ENCODE data around the gene MAGI2. TPM values are rescaled to one million over a fixed set of nuclear protein-coding genes. Genes with fewer than 3 reads are reported as not detected.

Gene MAGI2
- total and polyA plus RNA-seq, 2 experiments from 2014 or later = 16.8 to 24.7 TPM

- TF ChIP-seq, protein P1, sequence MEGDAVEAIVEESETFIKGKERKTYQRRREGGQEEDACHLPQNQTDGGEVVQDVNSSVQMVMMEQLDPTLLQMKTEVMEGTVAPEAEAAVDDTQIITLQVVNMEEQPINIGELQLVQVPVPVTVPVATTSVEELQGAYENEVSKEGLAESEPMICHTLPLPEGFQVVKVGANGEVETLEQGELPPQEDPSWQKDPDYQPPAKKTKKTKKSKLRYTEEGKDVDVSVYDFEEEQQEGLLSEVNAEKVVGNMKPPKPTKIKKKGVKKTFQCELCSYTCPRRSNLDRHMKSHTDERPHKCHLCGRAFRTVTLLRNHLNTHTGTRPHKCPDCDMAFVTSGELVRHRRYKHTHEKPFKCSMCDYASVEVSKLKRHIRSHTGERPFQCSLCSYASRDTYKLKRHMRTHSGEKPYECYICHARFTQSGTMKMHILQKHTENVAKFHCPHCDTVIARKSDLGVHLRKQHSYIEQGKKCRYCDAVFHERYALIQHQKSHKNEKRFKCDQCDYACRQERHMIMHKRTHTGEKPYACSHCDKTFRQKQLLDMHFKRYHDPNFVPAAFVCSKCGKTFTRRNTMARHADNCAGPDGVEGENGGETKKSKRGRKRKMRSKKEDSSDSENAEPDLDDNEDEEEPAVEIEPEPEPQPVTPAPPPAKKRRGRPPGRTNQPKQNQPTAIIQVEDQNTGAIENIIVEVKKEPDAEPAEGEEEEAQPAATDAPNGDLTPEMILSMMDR (IDR thresholded peaks at IDR 0.05; ENCODE audit: low read depth, low read length) = no peak
- Histone ChIP-seq H3K36me3 (no peaks in the 10 kb centered on the region), H3K4me3 (no peak overlapping the region), H3K4me1 (ENCODE audit: low read depth) (peaks cover 3% of the 10 kb centered on the region), H3K27me3 (no peaks in the 10 kb centered on the region), H3K27ac (no peak overlapping the region), H3K9me3 (ENCODE audit: low read depth) (no peaks in the 10 kb centered on the region)
- DNase-seq (ENCODE audit: low read depth in 1 of 2, low spot score in 1 of 2) = no peak
Measured at GRCh38 chr7:78529392-78529791, 924.1 kb downstream of the MAGI2 start.

GRCh38 chr7:78528964-78529363, 924.5 kb downstream of the MAGI2 start:
- no peaks in the 10 kb centered on the region for H3K27me3 ChIP-seq
- TF ChIP-seq, protein P1 (IDR thresholded peaks at IDR 0.05; ENCODE audit: low read depth, low read length) = no peak
- H3K9me3 ChIP-seq (ENCODE audit: low read depth) = no peaks in the 10 kb centered on the region
- H3K4me3 ChIP-seq = no peak overlapping the region
- no peak overlapping the region for H3K27ac ChIP-seq
- DNase-seq (ENCODE audit: low read depth in 1 of 2, low spot score in 1 of 2) = no peak
- peaks cover 3% of the 10 kb centered on the region for H3K4me1 ChIP-seq (ENCODE audit: low read depth)
- no peaks in the 10 kb centered on the region for H3K36me3 ChIP-seq

GRCh38 chr7:78523930-78524329, 929.5 kb downstream of the MAGI2 start:
- H3K36me3 ChIP-seq = peaks cover 3% of the 10 kb centered on the region
- no peaks in the 10 kb centered on the region for H3K4me1 ChIP-seq (ENCODE audit: low read depth)
- TF ChIP-seq, protein P1 (IDR thresholded peaks at IDR 0.05; ENCODE audit: low read depth, low read length) = no peak
- no peak overlapping the region for H3K27ac ChIP-seq
- no peak for DNase-seq (ENCODE audit: low read depth in 1 of 2, low spot score in 1 of 2)
- no peaks in the 10 kb centered on the region for H3K27me3 ChIP-seq
- no peaks in the 10 kb centered on the region for H3K9me3 ChIP-seq (ENCODE audit: low read depth)
- H3K4me3 ChIP-seq = no peak overlapping the region

DNA sequence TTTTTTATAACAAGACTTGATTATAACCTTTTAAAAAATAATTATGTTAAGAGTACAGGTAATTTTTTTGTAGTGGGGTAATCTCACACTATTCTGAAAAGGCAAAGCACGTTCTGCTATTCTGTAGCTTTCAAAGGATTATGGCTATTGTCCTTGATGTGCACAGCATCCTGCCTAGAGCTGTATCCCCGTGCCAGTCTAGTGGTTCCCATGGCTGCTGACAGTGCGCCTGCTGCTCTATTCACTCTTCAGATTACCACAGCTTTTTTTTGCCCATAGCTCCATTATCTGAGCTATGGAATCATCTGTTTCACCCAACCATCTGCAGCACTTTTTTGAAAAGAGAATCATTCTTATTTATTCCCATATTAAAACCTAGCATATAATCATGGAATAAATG, 931.5 kb downstream of the MAGI2 start:
- TF ChIP-seq, protein P1 (IDR thresholded peaks at IDR 0.05; ENCODE audit: low read depth, low read length) = no peak
- no peak for DNase-seq (ENCODE audit: low read depth in 1 of 2, low spot score in 1 of 2)
- Histone ChIP-seq H3K27me3 (no peaks in the 10 kb centered on the region), H3K9me3 (ENCODE audit: low read depth) (no peaks in the 10 kb centered on the region), H3K36me3 (peaks cover 3% of the 10 kb centered on the region), H3K4me3 (no peak overlapping the region), H3K27ac (no peak overlapping the region), H3K4me1 (ENCODE audit: low read depth) (no peaks in the 10 kb centered on the region)

- no peak overlapping the region for H3K4me3 ChIP-seq
- H3K36me3 ChIP-seq = peaks cover 3% of the 10 kb centered on the region
- H3K27me3 ChIP-seq = no peaks in the 10 kb centered on the region
- TF ChIP-seq, protein P1 (IDR thresholded peaks at IDR 0.05; ENCODE audit: low read depth, low read length) = no peak
- H3K27ac ChIP-seq = no peak overlapping the region
- no peaks in the 10 kb centered on the region for H3K9me3 ChIP-seq (ENCODE audit: low read depth)
- no peaks in the 10 kb centered on the region for H3K4me1 ChIP-seq (ENCODE audit: low read depth)
- DNase-seq (ENCODE audit: low read depth in 1 of 2, low spot score in 1 of 2) = no peak
Measured at GRCh38 chr7:78516450-78516849, 937.0 kb downstream of the MAGI2 start.

GRCh38 chr7:78514634-78515033, 938.8 kb downstream of the MAGI2 start:
- no peak for DNase-seq (ENCODE audit: low read depth in 1 of 2, low spot score in 1 of 2)
- TF ChIP-seq, protein P1 (IDR thresholded peaks at IDR 0.05; ENCODE audit: low read depth, low read length) = no peak
- no peaks in the 10 kb centered on the region for H3K9me3 ChIP-seq (ENCODE audit: low read depth)

More at GRCh38 chr7:78514634-78515033, 938.8 kb downstream of the MAGI2 start:
- no peaks in the 10 kb centered on the region for H3K27me3 ChIP-seq
- H3K4me1 ChIP-seq (ENCODE audit: low read depth) = no peaks in the 10 kb centered on the region
- H3K27ac ChIP-seq = no peak overlapping the region
- H3K36me3 ChIP-seq = no peaks in the 10 kb centered on the region
- no peak overlapping the region for H3K4me3 ChIP-seq

Measured in cardiac muscle cell (in vitro differentiated cells and primary cell).